Subcutaneous adipose tissue (tissue), 4 donors: ENCODE results near the gene DHX8. TPM values are rescaled to one million over a fixed set of nuclear protein-coding genes. Genes with fewer than 3 reads are reported as not detected.

Experiments used
- CTCF ChIP-seq: fragments of 450-650 bp; IDR thresholded peaks from one replicate; pipeline ENCODE4 v1.5.1; 2016; ENCODE audit warnings: low read depth, mild to moderate bottlenecking, control low read depth, antibody characterized with exemption, moderate library complexity
- total RNA-seq, 4 donors: library from RNA; depleted of rRNA; stranded (reverse); fragments of >200 nt; gene quantifications; one replicate each; pipeline ENCODE4 v1.1.0, GENCODE V29; 2016

DHX8 gene
- total RNA-seq, result 10 to 100 TPM; 27.5 to 31.7 (median 28.4) TPM

- no peak for TF ChIP-seq CTCF
Measured at GRCh38 chr17:43483674-43484551, at the start of gene DHX8. Gene DHX8 (plus strand): TSS chr17:43483975. CDS start chr17:43484038, 63 bp downstream.

GRCh38 chr17:43434902-43435319 lies 48.9 kb upstream of the DHX8 start:
- TF ChIP-seq CTCF, result no peak

DNA sequence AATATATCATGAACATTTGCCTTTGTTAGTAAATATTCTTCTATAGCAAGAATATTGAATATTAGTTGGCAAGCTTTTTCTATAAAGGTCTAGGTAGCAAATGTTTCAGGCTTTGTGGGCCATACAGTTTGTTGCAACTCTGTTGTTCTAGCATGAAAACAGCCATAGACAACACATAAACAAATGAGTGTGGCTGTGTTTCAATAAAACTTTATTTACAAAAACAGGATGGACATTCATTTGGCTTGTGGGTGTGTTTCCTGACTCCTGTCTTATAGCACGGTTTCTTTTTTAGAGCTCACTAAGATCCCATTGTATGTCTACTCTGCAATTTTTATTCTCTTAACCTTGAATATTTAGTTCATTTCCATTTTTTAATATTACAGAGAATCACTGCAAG lies 46.0 kb upstream of the DHX8 start:
- no peak for TF ChIP-seq CTCF

DNA sequence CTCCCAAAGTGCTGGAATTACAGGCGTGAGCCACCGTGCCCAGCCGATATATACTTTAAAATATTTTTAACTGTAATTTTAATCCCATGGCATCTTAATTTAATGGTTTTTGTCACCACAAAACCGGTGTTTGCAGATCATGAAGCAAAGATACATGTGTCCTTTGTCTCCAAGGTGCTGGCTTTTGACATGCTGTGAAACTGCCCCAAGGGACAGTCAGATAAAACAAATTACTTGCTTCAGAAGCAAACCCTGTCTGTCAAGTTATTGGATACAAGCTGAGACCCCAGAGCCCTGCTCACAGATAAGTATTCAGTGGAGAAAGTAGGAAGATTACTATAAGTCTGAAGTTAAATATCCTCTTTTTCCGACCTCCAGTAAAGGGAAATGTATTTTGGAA lies 45.1 kb upstream of the DHX8 start:
- no peak for TF ChIP-seq CTCF

DNA sequence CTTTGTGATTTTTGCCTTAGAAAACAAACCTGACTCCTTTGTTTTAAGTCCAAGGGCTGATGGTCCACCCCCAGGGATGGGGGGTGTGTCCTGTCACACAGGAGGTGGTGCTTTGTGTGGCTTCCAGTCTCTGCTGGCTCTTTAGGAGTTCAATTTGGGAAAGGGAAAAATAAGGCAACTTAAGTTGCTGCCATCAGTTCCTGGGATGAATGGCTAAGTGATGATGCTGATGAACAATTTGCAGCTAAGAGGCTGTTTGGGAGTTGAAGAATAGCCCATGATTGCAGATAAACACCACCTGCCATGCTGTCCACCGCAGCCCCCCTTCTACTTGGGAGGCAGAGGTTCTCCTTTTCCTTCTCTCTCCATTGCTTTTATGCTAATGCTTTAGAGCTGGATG lies 44.7 kb upstream of the DHX8 start:
- no peak for TF ChIP-seq CTCF

DNA sequence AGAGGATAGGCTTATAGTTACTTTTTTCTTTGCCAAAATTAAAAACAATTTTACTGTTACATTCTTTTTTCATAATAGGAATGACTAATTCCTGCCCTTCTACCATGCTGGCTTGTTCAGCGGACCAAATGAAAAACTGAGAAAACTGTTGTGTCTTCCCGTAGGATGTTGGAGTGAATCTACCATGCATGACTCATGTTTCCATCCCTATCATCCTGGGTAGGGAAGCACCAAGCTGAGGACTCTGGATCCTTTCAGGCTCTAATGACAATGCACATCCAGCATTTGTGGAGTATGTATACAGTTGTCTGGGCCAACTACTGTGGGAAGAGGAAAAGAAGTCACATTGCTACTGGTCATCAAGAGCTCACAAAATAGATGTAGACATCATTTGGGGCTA lies 41.1 kb upstream of the DHX8 start:
- no peak for TF ChIP-seq CTCF

DNA sequence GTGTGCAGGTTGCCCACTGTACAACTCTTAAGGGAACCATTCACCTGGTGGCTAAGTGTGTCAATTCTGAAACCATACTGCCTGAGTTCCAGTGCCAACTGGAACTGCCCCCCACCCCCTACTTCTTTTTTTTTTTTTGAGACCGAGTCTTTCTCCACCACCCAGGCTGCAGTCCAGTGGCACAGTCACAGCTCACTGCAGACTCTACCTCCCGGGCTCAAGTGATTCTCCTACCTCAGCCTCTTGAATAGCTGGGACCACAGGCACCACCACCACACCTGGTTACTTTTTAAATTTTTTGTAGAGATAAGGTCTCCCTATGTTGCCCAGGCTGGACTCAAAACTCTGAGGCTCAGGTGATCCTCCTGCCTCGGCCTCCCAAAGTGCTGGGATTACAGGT lies 40.4 kb upstream of the DHX8 start:
- TF ChIP-seq CTCF, result no peak
